SU-DHL-6 (cell line): ENCODE results near the gene ACAD11.
"Not testable (repeated sequence)": the region's sequence is repeated elsewhere in the genome, so short reads cannot be mapped to it uniquely, and the experiment has no call there.

Source experiments
- H2AFZ ChIP-seq: fragments of 200-600 bp; sonication (generic); 2 replicates; pipeline ENCODE4 v1.6.1; 2014; ENCODE audit warnings: low read depth, mild to moderate bottlenecking, moderate library complexity, mixed read lengths, antibody characterized with exemption, low read length; ENCODE audit not compliant: severe bottlenecking
- H3F3A ChIP-seq: fragments of 200-600 bp; shearing (Covaris generic); 2 replicates; pipeline ENCODE4 v1.6.0; 2016; ENCODE audit warnings: antibody characterized with exemption, mild to moderate bottlenecking; ENCODE audit not compliant: insufficient read depth
- H3K27ac ChIP-seq: fragments of 200-600 bp; sonication (generic); 2 replicates; pipeline ENCODE4 v1.5.1; 2016; ENCODE audit warnings: low read depth, mild to moderate bottlenecking, low read length, moderate library complexity, mixed read lengths
- H3K27me3 ChIP-seq: fragments of 200-600 bp; sonication (generic), shearing (Covaris generic); 2 replicates; pipeline ENCODE4 v1.6.0; 2014; ENCODE audit warnings: mild to moderate bottlenecking, low read length
- H3K36me3 ChIP-seq: fragments of 200-600 bp; sonication (generic); 2 replicates; pipeline ENCODE4 v1.6.1; 2014; ENCODE audit warnings: mild to moderate bottlenecking, low read length, mixed read lengths
- H3K4me2 ChIP-seq: fragments of 300-600, 200-600 bp; shearing (Covaris generic), sonication (generic); 2 replicates; pipeline ENCODE4 v1.6.0; 2014; ENCODE audit warnings: low read length, low read depth, mild to moderate bottlenecking; ENCODE audit not compliant: poor library complexity, severe bottlenecking
- H3K4me3 ChIP-seq: fragments of 200-600 bp; sonication (generic); 2 replicates; pipeline ENCODE4 v1.5.1; 2014; ENCODE audit warnings: antibody characterized with exemption, low read length, mild to moderate bottlenecking, mixed read lengths; ENCODE audit not compliant: insufficient read depth, poor library complexity, severe bottlenecking
- H3K79me2 ChIP-seq: fragments of 200-600 bp; sonication (generic); 2 replicates; pipeline ENCODE4 v1.6.1; 2014; ENCODE audit warnings: mild to moderate bottlenecking, low read length, moderate library complexity; ENCODE audit not compliant: insufficient read depth
- H3K9ac ChIP-seq: fragments of 200-600 bp; sonication (generic); 2 replicates; pipeline ENCODE4 v1.7.0; 2014; ENCODE audit warnings: mild to moderate bottlenecking, low read length
- H3K9me2 ChIP-seq: fragments of 200-600 bp; sonication (generic); replicated peaks from 2 replicates; pipeline ENCODE4 v1.6.1; 2014; ENCODE audit warnings: low read length; ENCODE audit not compliant: insufficient read depth
- H3K9me3 ChIP-seq: fragments of 200-600 bp; sonication (generic); 2 replicates; pipeline ENCODE4 v1.6.1; 2014; ENCODE audit warnings: low read length, mixed read lengths; ENCODE audit not compliant: insufficient read depth
- H4K20me1 ChIP-seq: fragments of 200-600 bp; sonication (generic); 2 replicates; pipeline ENCODE4 v1.6.1; 2014; ENCODE audit warnings: low read depth, mild to moderate bottlenecking, antibody characterized with exemption, low read length, moderate library complexity, mixed read lengths
- CTCF ChIP-seq: fragments of 200-600 bp; sonication (generic); IDR thresholded peaks from one replicate; pipeline ENCODE4 v1.5.1; 2017; ENCODE audit warnings: antibody characterized with exemption, mild to moderate bottlenecking, low read length, moderate library complexity; ENCODE audit not compliant: insufficient read depth, poor library complexity, severe bottlenecking
- EZH2phosphoT487 ChIP-seq: fragments of 200-600 bp; sonication (generic), shearing (Covaris generic); conservative IDR thresholded peaks from 2 replicates; pipeline ENCODE4 v1.6.1; 2018; ENCODE audit warnings: mild to moderate bottlenecking, antibody characterized with exemption, low read length, moderate library complexity, mixed read lengths

The ACAD11 gene

GRCh38 chr3:132605374-132605792 is 54.2 kb downstream of the ACAD11 start:
- Histone ChIP-seq H3F3A (no peaks in the 10 kb centered on the region), H2AFZ (no peak overlapping the region), H3K9me2 (no peaks in the 10 kb centered on the region), H3K27ac (no peak overlapping the region), H3K36me3 (no peaks in the 10 kb centered on the region), H3K27me3 (no peaks in the 10 kb centered on the region), H4K20me1 (no peaks in the 10 kb centered on the region), H3K4me3 (no peak overlapping the region), H3K9ac (no peak overlapping the region), H3K4me2 (no peak overlapping the region), H3K79me2 (no peaks in the 10 kb centered on the region), H3K9me3 (no peaks in the 10 kb centered on the region)
- TF ChIP-seq CTCF (no peak), EZH2phosphoT487 (no peak)

GRCh38 chr3:132600614-132601013 is 59.0 kb downstream of the ACAD11 start:
- H3K9me3 ChIP-seq, H3K27me3 ChIP-seq, H3F3A ChIP-seq, H4K20me1 ChIP-seq, H3K4me3 ChIP-seq, H3K4me2 ChIP-seq, H3K9ac ChIP-seq, H3K36me3 ChIP-seq, H3K27ac ChIP-seq, H3K9me2 ChIP-seq, H3K79me2 ChIP-seq, H2AFZ ChIP-seq: not testable (repeated sequence)

GRCh38 chr3:132598181-132598580 is 61.4 kb downstream of the ACAD11 start:
- no peak overlapping the region for H3K9ac ChIP-seq
- H3K27me3 ChIP-seq: no peaks in the 10 kb centered on the region
- no peaks in the 10 kb centered on the region for H4K20me1 ChIP-seq
- peaks cover 4% of the 10 kb centered on the region; the same call in 1 of the 2 replicates for H3K36me3 ChIP-seq
- no peaks in the 10 kb centered on the region for H3K79me2 ChIP-seq
- no peak overlapping the region for H3K4me3 ChIP-seq
- H2AFZ ChIP-seq: no peak overlapping the region
- no peaks in the 10 kb centered on the region for H3K9me2 ChIP-seq
- no peaks in the 10 kb centered on the region for H3K9me3 ChIP-seq
- no peak overlapping the region for H3K4me2 ChIP-seq
- no peak overlapping the region for H3K27ac ChIP-seq
- H3F3A ChIP-seq: no peaks in the 10 kb centered on the region
- no peak for TF ChIP-seq CTCF
- no peak for TF ChIP-seq EZH2phosphoT487

GRCh38 chr3:132597660-132598059 is 61.9 kb downstream of the ACAD11 start:
- Histone ChIP-seq H3F3A (no peaks in the 10 kb centered on the region), H3K9ac (no peak overlapping the region), H2AFZ (no peak overlapping the region), H3K27me3 (no peaks in the 10 kb centered on the region), H3K9me2 (no peaks in the 10 kb centered on the region), H3K36me3 (peaks cover 4% of the 10 kb centered on the region; the same call in 1 of the 2 replicates), H4K20me1 (no peaks in the 10 kb centered on the region), H3K9me3 (no peaks in the 10 kb centered on the region), H3K4me2 (no peak overlapping the region), H3K27ac (no peak overlapping the region), H3K4me3 (no peak overlapping the region), H3K79me2 (no peaks in the 10 kb centered on the region)
- TF ChIP-seq EZH2phosphoT487 (no peak), CTCF (no peak)
